Fibroblast of skin of left quadriceps (primary cell): ENCODE measurements around the gene TJP2.
A peak's percentile ranks its signal among the peaks of the same experiment; 100 is the strongest.

Experiments
- DNase-seq, 2 experiments: peaks; one replicate each; pipeline ENCODE4 v3.0.0-alpha.2; 2013; ENCODE audit warnings: low read depth in 2 of 2

Gene TJP2

DNA sequence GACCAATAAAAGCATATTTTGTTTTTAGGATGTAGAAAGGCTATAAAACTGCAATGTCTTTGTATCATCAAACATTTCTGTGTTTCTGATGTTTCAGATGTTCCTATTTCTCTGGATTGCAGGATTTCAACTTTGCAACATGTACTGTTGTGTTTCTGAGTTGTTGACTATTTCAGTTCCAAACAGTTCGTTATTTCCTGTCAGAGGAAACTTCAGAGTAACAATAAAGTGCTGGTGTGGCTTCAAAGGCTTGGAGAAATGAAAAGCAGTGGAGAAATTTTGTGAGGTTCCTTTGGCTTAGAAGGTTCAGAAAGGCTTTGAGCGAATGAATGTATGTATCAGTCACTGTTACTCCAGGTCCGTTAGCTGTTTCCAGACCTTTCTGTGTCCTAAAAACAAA lies 17.2 kb downstream of the TJP2 start:
- no peak for DNase-seq

DNA sequence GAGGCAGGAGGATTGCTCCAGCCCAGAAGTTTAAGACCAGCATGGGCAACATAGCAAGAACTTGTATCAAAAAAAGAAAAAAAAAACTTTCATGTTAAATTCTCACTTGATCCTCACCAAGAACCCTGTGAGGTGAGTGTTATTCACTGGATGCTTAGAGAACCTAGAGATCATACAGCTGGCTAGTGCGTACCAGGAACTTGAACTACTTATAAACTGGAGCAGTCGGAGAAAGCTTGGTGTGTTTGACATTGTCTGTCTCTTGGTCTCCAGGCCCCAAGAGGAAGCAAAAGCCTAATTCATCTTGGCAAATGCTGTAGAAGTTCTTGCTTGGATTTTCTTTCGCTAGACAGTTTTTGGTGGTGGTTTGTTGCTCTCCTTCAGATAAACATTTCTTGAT lies 18.1 kb downstream of the TJP2 start:
- no peak for DNase-seq

DNA sequence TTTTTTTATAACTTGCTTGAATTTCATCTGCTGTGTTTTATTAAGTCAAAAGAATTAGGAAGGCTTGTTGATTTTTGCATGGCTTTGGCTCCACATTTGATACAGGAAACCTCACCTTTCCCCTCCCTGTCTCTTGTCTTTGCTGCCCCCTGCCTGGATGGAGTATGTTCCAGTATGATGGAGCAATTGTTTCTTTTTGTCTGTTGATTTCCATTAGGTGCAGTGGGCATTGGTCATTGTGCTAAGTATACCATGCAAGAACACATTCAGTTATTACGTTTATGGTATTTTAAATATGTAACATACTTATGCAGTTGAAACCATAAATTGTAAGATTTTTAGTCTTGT lies 19.6 kb downstream of the TJP2 start:
- no peak for DNase-seq

DNA sequence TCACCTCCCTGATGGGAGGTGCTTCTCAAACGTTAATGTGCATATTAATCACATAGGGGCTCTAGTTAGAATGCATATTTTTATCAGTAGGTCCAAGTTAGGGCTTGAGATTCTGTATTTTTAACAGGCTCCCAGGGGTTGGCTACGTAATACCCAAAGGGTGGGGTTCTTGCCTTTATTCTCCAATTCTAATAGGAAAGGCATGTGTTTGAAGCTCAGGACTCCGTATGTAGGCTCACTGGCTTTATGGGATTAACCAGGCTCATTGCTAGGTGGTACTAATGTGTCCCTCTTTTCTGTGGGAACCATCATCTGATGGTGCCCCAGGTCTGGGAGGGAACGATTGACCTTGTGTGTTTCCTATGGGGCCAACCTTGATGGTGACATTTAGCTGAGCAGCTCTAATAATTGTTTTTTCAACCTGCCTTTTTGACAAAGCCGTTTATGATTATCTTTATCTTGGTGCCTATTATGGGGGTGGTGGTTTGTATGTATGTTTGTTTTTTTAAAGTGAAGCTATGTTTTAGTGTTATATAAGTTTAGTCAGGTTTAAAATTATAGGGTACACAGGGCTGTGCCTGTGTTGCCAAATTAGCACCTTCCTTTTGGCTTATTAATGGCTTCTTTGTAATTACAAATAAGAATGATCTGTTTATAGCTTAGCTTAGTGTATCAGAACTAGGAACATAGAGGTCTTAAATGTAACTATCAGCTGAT lies 20.8 kb downstream of the TJP2 start:
- no peak for DNase-seq

DNA sequence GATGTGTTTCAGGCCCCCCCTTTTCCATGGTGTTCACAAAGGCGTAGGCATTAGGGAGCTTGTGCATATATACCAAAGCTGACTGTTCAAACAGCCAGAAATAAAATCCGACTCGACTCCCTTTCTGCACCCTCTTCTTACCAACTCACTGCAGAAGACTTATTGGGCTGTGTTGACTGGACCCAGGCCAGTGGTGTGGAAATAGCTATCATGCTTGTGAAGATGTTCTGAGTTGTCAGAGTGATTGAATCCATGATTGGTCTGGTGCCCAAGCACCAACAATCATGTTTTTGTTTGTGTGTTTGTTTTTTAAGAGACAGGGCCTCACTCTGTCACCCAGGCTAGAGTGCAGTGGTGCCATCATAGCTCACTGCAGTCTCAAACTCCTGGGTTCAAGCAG lies 21.6 kb downstream of the TJP2 start:
- no peak for DNase-seq

DNA sequence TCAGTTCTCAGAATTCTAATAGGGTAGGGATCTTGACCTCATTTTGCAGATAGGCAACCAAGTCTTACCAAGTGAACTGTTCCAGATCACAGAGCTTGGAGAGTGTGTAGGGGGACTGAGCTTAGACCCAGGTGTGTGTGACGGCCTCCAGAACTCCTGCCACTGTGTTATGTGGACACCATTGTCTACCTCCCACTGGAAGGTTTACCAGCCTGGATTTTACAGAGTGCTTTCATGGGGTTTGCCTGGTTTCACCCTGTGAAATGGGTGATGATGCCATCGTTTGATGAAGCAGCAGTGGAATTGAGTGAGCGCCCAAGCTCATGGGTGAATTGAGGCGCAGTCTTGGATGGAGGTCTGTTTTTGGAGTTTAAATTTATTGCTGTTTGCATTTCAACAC lies 23.6 kb downstream of the TJP2 start:
- DNase-seq: no peak

DNA sequence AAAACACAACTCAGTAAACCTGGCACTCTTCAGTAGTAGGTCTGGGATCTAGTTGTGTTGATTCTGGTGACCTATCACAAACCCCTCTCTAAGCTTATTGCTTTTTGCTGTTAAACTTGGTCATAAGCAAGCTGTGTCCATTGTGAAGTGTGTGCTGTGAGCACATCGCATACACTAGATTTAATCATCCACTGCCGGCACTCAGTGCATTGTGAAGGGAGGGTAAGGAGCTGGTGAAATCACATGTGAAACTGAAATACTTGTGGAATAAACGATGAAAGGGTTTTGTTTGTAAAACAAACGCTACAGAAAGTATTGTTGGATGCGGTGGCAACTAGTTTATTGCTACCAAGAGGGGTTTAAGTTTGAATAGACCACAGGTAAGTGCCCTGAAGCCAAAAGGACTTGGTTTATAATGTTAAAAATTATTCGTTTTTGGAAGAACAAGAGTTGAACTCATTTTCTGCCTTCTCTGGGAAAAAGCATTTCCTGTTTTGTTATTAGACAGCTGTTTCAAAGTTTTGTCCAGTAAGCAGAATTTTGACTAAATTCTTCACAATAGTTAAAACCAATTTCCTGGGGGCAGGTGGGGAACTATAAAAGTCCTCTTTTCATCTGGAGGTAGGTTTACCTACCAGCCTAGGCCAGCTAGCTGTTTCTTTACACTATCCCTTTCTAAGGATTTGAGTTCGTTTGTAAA lies 24.6 kb downstream of the TJP2 start:
- DNase-seq: no peak

DNA sequence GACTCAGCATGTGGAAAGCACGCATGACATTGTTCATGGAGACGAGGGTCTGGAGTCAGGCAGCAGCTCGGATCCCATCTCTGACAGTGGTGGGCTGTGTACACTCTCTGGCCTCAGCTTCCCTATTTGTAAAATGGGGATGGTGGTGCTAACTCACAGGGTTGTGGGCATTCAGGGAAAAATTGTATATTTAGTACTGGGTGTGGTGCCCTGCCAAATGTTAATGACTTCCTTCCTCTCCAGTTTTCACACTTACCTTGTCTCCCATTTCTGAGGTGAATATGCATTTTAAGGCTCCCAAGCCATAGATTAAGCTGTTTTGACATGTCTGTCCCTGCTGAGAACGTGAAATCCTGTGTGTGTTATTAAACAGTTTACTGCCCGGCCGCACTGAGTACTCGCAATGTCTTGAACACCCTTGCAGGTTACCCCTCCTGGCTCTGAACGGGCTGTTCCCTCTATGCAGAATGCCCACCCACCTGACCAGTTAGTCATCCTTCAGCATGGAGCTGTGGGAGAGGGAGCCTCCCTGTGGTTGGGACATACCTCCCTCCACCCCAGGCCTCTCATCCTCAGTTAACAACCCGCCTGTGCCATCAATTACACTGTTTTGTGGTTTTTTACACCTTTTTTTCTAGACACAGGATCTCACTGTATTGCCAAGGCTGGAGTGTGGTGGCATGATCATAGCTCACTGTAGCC lies 25.8 kb downstream of the TJP2 start:
- no peak for DNase-seq

DNA sequence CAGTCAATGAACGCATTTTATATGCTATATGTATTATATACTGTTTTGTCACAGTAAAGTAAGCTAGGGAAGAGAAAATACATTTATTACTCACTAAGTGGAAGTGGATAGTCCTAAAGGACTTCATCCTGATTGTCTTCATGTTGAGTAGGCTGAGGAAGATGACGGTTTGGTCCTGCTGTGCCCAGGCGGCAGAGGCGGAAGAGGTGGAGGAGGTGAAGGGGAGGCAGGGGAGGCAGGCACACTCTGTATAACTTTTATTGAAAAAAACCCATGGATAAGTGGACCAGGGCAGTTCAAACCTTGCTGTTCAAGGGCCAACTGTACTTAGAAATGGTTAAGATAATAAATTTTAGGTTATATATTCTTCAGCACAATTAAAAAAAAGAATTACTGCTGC lies 28.5 kb downstream of the TJP2 start:
- no peak for DNase-seq

DNA sequence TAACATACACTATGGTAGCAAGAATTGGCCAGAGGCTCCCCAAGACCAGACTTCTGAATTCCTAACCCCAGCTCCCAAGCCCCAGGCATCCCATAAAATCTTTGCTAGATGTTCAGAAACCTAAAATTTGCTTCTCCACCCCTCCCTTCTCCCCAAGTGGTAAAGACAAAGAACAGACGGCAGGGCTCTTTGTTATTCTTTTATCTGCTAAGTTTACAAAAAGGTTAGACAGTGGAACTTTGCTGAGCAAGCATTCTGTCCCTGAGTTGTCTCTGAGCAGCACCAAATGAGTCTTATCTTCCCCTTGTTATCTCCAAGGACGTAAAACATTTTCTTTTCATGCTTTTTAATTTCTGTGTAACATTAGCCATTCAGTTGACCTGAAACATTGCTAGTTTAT lies 30.2 kb downstream of the TJP2 start:
- no peak for DNase-seq

DNA sequence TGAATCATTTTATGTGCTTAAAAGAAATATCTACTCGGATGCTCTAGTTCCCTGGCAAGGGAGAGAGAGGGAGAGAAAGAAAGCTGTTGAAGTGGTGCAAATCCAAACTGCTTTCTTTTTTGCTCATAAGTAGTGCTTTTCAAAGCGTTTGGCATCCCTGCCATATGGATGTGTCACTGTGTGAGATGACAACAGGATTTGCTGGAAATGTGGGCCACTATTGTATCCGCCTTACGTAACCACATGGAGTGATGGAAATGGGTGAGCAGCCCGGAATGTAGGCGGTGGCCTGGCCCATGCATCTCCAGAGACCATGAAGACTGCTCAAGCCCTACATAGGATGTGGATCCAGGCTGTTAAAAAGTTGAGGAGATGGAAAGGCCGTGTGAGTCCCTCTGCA lies 30.8 kb downstream of the TJP2 start:
- no peak for DNase-seq

DNA sequence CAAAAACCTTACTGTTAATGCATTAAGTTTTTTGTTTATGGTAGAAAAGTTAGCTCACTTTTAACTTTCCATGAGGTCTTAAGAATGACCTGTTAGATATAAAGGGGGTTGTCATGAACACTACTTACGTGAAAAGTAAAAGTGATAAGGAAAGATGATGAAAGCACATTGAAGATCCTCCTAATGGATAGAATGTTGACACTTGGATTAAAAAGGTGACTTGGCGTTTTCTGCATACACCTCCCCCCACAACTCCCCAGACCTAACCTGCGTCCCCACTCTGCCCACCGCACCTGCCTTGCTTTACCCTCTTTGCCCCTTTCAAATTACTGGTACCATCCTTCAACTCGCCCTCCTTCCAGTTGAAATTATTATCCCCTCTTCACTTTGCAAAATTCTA lies 32.0 kb downstream of the TJP2 start:
- DNase-seq: no peak

DNA sequence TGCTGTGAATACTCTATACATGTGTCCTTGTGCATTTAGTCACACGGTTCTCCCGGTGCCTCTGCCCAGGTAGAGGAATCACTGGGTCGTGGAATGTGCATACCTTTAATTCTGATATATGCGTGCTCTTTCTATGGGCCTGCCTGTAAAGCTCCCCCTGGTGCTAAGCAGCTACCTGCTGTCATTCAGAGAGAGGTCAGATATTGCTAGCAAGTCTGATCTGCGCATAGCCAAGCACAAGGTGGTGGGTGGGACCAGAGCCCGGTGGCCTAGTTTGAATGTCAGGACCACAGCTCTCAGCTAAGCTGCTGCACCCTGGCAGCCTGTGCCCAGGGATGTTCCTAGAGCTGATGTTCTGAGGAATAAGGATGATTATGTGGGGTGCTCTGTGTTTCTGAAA lies 33.4 kb downstream of the TJP2 start:
- no peak for DNase-seq

DNA sequence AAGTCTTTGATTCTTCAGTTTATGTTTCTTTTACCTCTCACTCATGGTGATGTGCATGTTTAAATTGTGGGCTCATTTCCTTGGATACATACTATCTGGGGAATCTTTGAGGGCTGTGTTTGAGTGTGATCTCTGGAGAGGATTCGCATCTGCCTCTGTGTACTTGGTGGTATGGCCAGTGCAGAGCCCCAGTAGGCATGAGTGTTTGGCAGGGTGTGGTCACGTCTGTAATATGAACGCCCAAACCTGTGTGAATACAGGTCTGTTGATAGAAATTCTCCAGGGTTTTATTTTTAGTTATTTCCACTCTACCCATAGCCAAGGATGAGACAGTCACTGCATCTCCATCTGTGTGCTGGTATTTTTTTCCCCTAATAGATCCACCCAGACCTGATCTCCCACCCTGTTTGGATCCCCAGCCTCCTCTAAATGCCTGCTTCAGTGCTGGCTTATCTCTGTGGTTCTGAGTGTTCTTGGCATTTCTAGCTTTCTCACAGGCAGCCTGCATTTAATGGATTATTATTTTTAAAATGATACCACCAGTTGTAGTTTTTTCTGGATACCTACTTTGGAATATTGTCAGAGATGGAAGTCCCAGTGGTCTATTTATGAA lies 37.5 kb downstream of the TJP2 start:
- DNase-seq: no peak

DNA sequence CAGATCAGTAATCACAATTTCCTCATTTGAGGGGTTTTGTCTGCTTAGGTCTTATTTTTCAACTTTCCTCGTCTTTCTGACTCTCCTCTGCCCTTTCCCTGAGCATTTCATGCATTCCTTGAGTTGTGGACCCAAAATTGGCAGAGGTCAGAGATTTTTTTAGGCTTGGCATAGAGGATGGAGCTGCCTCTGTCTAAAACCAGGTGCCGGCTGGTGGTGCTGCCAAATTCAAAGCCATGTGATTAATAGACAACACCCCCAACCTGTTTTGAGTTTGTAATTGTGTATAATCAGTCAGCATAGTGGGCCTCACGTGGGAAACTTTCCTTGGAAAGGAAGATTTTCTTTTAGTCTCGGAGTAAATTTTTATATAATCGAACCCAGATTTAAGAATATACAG lies 39.6 kb downstream of the TJP2 start:
- DNase-seq: no peak

DNA sequence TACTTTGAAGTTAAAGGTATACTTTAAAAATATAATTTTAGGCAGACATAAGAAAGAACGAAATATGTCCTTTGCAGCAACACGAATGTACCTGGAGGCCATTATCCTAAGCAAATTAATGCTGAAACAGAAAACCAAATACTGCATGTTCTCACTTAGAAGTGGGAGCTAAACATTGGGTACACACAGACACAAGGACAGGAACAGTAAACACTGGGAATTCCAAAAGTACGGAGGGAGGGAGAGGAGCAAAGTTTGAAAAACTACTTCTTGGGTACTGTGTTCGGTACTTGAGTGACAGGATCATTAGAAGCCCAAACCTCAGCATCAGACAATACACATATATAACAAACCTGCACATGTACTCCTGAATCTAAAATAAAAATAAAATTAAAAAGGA lies 40.9 kb downstream of the TJP2 start:
- no peak for DNase-seq

DNA sequence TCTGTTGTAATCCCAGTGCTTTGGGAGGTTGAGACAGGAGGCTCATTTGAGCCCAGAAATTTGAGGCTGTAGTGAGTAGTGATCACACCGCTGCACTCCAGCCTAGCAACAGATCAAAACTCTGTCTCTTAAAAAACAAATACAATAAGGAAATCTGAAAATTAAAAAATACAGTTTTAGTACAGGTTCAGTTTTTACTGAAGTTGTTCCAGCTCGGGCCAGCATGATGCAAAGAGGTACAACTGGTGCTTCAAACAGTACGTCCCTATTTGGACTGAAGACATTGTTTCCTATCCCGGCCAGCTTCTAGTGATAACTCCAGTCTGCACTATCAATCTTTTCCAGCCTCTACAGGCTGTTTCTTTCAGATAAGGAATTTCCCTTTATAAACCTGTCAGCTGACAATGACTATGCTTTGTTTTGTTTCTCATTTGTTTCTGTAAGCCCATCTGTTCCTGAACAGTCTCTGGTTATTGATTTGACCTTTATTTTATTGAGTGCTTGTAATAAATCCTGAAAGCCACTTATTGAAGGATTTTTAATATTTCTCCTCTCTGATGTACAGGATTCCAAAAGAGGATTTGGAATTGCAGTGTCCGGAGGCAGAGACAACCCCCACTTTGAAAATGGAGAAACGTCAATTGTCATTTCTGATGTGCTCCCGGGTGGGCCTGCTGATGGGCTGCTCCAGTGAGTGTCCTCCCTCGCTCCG lies 41.9 kb downstream of the TJP2 start:
- DNase-seq: no peak

DNA sequence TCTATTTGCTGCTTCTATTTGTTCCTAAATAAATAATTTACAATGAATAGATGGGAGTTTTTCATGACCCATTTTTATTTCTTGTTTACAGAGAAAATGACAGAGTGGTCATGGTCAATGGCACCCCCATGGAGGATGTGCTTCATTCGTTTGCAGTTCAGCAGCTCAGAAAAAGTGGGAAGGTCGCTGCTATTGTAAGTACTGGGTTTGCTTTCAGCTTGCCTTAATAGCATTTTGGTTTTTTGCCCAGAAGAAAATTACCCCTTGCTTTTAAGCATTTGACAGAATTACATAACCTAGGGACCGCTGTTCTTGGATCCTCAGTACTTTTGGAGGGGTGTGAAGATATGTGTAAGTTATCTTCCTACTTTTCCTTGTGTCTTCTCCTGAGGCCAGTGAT lies 44.1 kb downstream of the TJP2 start:
- DNase-seq: no peak

DNA sequence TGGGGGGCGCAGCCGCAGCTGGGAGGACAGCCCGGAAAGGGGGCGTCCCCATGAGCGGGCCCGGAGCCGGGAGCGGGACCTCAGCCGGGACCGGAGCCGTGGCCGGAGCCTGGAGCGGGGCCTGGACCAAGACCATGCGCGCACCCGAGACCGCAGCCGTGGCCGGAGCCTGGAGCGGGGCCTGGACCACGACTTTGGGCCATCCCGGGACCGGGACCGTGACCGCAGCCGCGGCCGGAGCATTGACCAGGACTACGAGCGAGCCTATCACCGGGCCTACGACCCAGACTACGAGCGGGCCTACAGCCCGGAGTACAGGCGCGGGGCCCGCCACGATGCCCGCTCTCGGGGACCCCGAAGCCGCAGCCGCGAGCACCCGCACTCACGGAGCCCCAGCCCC lies 47.0 kb downstream of the TJP2 start:
- DNase-seq: no peak

DNA sequence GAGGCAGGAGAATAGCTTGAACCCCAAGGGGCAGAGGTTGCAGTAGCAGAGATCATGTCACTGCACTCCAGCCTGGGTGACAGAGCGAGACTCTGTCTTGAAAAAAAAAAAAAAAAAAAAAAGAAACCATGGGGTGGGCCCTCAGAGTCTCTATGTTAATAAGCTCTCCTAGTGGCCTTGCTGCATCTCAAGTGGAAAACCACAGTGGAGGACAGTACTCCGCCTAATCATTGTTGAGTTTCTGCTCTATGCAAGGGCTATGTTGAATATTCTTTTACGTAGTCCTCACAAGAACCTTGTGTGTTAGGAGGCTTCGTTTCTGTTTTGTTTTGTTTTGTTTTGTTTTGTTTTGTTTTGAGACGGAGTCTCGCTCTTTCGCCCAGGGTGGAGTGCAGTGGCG lies 48.9 kb downstream of the TJP2 start:
- DNase-seq: no peak

DNA sequence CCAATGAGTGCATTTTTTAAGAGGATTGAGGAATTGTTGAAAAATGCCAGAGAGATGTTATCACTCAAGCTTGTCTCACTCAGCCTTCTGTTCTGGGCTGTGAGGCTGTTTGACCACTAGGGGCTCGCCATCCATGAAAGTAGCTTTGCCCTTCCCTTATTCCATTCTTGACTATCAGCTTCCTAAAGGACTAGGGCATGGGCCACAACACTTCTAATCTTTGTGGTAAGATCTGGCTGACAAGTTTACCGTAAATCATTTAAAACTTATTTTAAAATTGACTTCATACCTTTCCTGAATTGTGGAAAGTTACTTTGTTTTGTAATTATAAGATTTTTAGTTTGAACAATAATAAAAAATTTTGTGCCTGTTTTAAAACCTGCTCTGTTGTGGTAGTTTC lies 49.5 kb downstream of the TJP2 start:
- peak; percentile 34 to 37 for DNase-seq

DNA sequence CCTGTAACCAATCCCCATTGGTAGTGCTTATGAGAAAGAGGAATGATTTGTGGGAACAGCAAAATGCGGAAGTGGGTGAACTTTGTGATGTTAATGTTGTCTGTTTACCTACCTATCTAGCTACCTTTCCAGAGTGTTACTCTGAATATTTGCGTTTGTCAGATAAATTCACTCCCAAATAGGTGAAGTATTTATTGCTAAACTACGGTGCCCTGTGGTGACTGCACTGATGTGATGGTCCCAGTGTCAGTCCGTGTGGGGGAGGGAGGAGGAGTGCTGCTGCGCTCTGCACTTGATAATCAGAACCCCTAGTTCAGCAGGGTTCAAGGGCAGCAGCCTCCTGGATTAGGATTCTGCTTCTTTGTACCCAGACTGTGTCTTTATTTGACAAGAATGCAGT lies 55.3 kb downstream of the TJP2 start:
- no peak for DNase-seq
